ENCODE data around the gene PRR16.

The PRR16 gene

DNA sequence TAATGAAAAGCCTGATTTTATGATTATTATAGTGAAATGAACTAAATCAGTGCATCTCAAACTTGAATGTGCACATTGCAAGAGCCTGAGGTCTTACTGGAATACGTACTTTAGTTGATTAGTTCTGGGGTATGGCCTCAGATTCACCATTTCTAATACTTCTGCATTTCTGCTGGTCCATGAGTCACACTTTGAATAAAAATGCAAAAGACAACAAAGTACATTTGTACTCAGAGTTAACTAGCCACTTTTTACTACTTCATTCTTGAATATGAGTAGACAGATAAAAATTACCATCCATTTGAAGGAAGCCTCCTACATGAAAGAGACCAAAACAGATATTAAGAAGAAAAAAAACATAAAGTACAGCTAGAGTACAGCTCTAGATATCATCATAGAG lies 27.1 kb upstream of the PRR16 start:
- no peak for TF ChIP-seq CTCF (IDR thresholded peaks at IDR 0.05; ENCODE audit: low read depth, low read length)

DNA sequence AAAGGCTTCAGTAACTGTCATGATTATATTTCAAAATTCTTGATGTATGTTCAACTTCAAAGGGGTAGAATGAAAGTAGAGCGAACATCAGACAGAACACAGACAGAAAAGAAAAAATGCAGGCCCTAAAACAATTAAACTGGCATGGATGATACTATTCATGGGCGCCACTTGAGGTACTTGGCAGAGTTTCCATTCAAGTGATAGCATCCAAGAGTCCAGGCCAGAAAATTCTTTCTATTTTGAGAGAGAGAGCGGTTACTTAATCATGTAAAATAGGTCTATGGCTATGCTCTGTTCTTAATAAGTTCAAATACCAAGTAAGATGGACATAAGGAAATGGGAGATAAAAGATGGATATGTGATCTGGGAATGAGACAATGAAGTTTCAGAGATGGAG lies 21.4 kb upstream of the PRR16 start:
- DNase-seq (ENCODE audit: low read depth, low spot score): no peak
- no peak overlapping the region for H3K4me3 ChIP-seq (ENCODE audit: low read depth, low read length)
- in situ Hi-C loops (cut with HindIII; ENCODE audit: low sequenced_read_pairs): no loop called here
- no peak for TF ChIP-seq CTCF (IDR thresholded peaks at IDR 0.05; ENCODE audit: low read depth, low read length)

More for the DNA sequence above, 27.1 kb upstream of the PRR16 start:
- in situ Hi-C loops (cut with HindIII; ENCODE audit: low sequenced_read_pairs): no loop called here
- no peak overlapping the region for H3K4me3 ChIP-seq (ENCODE audit: low read depth, low read length)
- DNase-seq (ENCODE audit: low read depth, low spot score): peak; percentile 74

GRCh38 chr5:120443607-120444006 lies 20.5 kb upstream of the PRR16 start:
- no peak for DNase-seq (ENCODE audit: low read depth, low spot score)
- H3K4me3 ChIP-seq (ENCODE audit: low read depth, low read length): no peak overlapping the region
- in situ Hi-C loops (cut with HindIII; ENCODE audit: low sequenced_read_pairs): no loop called here
- no peak for TF ChIP-seq CTCF (IDR thresholded peaks at IDR 0.05; ENCODE audit: low read depth, low read length)

DNA sequence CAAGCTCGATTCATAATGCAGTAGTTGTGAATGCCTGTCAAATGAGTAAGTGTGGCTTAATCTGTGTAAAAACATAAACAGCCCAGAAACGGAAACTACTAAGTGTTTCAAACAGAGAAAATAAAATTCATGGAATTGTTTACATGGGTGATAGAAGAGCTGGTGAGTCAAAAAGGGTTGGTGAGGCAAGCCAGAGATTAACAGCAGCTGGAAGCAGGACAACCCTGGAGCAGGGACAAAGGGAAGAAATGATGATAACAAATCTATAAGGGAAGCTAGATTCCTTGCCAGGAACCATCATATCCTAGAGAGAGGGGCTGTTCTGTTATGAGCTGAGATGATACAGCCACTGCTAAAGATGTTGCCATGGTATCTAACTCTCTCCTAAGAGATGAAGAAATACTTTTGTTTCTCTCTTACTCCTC lies 18.0 kb upstream of the PRR16 start:
- in situ Hi-C loops (cut with HindIII; ENCODE audit: low sequenced_read_pairs): no loop called here
- no peak overlapping the region for H3K4me3 ChIP-seq (ENCODE audit: low read depth, low read length)
- peak; percentile 89 for DNase-seq (ENCODE audit: low read depth, low spot score)
- no peak for TF ChIP-seq CTCF (IDR thresholded peaks at IDR 0.05; ENCODE audit: low read depth, low read length)

DNA sequence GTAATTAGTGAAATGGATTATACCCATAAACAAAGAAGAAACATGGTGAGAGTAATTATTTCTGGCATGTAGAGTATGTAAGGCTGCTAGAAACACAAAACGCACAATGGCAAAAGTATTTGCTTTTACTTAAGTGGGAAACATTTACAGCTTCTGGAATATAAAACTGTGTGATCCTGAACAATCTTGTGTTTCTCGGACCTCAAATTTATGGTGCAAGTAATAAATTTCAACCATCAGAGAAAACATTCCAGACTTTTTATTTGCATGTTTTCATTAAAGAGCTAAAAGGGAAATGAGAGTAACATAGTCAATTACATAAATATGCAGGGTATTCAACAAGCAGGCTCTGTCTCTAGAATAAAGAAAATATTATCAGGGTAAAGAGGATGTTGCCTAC lies 17.2 kb upstream of the PRR16 start:
- H3K4me3 ChIP-seq (ENCODE audit: low read depth, low read length): no peak overlapping the region
- DNase-seq (ENCODE audit: low read depth, low spot score): peak; percentile 27
- TF ChIP-seq CTCF (IDR thresholded peaks at IDR 0.05; ENCODE audit: low read depth, low read length): no peak
- in situ Hi-C loops (cut with HindIII; ENCODE audit: low sequenced_read_pairs): no loop called here

GRCh38 chr5:120447706-120448239 lies 16.3 kb upstream of the PRR16 start:
- no peak for TF ChIP-seq CTCF (IDR thresholded peaks at IDR 0.05; ENCODE audit: low read depth, low read length)
- in situ Hi-C loops (cut with HindIII; ENCODE audit: low sequenced_read_pairs): no loop called here
- DNase-seq (ENCODE audit: low read depth, low spot score): peak; percentile 44
- no peak overlapping the region for H3K4me3 ChIP-seq (ENCODE audit: low read depth, low read length)

- in situ Hi-C loops (cut with HindIII; ENCODE audit: low sequenced_read_pairs): no loop called here
- DNase-seq (ENCODE audit: low read depth, low spot score): peak; percentile 17
Measured at GRCh38 chr5:120449501-120449900, 14.6 kb upstream of the PRR16 start.

More at GRCh38 chr5:120449501-120449900, 14.6 kb upstream of the PRR16 start:
- no peak overlapping the region for H3K4me3 ChIP-seq (ENCODE audit: low read depth, low read length)
- TF ChIP-seq CTCF (IDR thresholded peaks at IDR 0.05; ENCODE audit: low read depth, low read length): no peak
